Liver (tissue), 3 donors: Measurements from ENCODE around the gene DHFR.

Source experiments
- EGR1 ChIP-seq, 2 donors: IDR thresholded peaks; 2 replicates each; pipeline ENCODE4 v1.6.1; 2016 to 2018; ENCODE audit warnings: antibody characterized with exemption in 2 of 2, low read depth in 2 of 2
- GABPA ChIP-seq, 2 donors: IDR thresholded peaks in 1 of 2; conservative IDR thresholded peaks in 1 of 2; 2 replicates each; pipeline ENCODE4 v1.6.1; 2016; ENCODE audit warnings: antibody characterized with exemption in 2 of 2, mild to moderate bottlenecking in 1 of 2, moderate library complexity in 1 of 2
- JUND ChIP-seq, 2 donors: IDR thresholded peaks; 2 replicates each; pipeline ENCODE4 v1.6.1; 2016; ENCODE audit warnings: antibody characterized with exemption in 2 of 2
- NR2F2 ChIP-seq: IDR thresholded peaks from 2 replicates; pipeline ENCODE4 v1.6.1; 2016; ENCODE audit warnings: antibody characterized with exemption
- RAD21 ChIP-seq, 2 donors: IDR thresholded peaks; 2 replicates each; pipeline ENCODE4 v1.6.1; 2016; ENCODE audit warnings: antibody characterized with exemption in 2 of 2, mild to moderate bottlenecking in 2 of 2
- REST ChIP-seq: IDR thresholded peaks from 2 replicates; pipeline ENCODE4 v1.6.1; 2016; ENCODE audit warnings: antibody characterized with exemption, mild to moderate bottlenecking
- TAF1 ChIP-seq: conservative IDR thresholded peaks from 2 replicates; pipeline ENCODE4 v1.6.1; 2016; ENCODE audit warnings: antibody characterized with exemption, mild to moderate bottlenecking
- YY1 ChIP-seq: IDR thresholded peaks from 2 replicates; pipeline ENCODE4 v1.6.1; 2016; ENCODE audit warnings: antibody characterized with exemption, mild to moderate bottlenecking
- TF ChIP-seq, protein P1 (sequence below): fragments of 150-350 bp; IDR thresholded peaks from 2 replicates; pipeline ENCODE4 v1.5.1; 2017; ENCODE audit warnings: improper control_type of control experiment, low read depth, low read length; ENCODE audit not compliant: missing input control
- TF ChIP-seq, protein P2 (sequence below): IDR thresholded peaks from 2 replicates; pipeline ENCODE4 v1.6.1; 2016; ENCODE audit warnings: antibody characterized with exemption
- donor health status: healthy.
- donor health status: healthy.

GRCh38 chr5:80629281-80629680 lies 25.5 kb downstream of the DHFR start:
- TF ChIP-seq YY1 = no peak
- no peak for TF ChIP-seq RAD21 (IDR thresholded peaks at IDR 0.05)
- TF ChIP-seq, protein P1, sequence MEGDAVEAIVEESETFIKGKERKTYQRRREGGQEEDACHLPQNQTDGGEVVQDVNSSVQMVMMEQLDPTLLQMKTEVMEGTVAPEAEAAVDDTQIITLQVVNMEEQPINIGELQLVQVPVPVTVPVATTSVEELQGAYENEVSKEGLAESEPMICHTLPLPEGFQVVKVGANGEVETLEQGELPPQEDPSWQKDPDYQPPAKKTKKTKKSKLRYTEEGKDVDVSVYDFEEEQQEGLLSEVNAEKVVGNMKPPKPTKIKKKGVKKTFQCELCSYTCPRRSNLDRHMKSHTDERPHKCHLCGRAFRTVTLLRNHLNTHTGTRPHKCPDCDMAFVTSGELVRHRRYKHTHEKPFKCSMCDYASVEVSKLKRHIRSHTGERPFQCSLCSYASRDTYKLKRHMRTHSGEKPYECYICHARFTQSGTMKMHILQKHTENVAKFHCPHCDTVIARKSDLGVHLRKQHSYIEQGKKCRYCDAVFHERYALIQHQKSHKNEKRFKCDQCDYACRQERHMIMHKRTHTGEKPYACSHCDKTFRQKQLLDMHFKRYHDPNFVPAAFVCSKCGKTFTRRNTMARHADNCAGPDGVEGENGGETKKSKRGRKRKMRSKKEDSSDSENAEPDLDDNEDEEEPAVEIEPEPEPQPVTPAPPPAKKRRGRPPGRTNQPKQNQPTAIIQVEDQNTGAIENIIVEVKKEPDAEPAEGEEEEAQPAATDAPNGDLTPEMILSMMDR = no peak
- TF ChIP-seq, protein P2, sequence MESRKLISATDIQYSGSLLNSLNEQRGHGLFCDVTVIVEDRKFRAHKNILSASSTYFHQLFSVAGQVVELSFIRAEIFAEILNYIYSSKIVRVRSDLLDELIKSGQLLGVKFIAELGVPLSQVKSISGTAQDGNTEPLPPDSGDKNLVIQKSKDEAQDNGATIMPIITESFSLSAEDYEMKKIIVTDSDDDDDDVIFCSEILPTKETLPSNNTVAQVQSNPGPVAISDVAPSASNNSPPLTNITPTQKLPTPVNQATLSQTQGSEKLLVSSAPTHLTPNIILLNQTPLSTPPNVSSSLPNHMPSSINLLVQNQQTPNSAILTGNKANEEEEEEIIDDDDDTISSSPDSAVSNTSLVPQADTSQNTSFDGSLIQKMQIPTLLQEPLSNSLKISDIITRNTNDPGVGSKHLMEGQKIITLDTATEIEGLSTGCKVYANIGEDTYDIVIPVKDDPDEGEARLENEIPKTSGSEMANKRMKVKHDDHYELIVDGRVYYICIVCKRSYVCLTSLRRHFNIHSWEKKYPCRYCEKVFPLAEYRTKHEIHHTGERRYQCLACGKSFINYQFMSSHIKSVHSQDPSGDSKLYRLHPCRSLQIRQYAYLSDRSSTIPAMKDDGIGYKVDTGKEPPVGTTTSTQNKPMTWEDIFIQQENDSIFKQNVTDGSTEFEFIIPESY = no peak
- TF ChIP-seq REST = no peak
- TF ChIP-seq JUND (IDR thresholded peaks at IDR 0.05) = no peak
- TF ChIP-seq EGR1 (IDR thresholded peaks at IDR 0.05; ENCODE audit: low read depth in 2 of 2) = no peak
- no peak for TF ChIP-seq TAF1
- no peak for TF ChIP-seq GABPA (IDR thresholded peaks at IDR 0.05 in 1 of 2, conservative IDR thresholded peaks at IDR 0.05 in 1 of 2)
- TF ChIP-seq NR2F2 = no peak
